Chondrocyte (in vitro differentiated cells): ENCODE results near the gene TSEN15. TPM values are rescaled to one million over a fixed set of nuclear protein-coding genes. Genes with fewer than 3 reads are reported as not detected.

Experiments
- DNase-seq: peaks from one replicate; pipeline ENCODE4 v3.0.0; 2021; ENCODE audit warnings: mixed read lengths, low spot score
- H3K27ac Mint-ChIP-seq: one replicate; pipeline ENCODE4 v1.8.0; 2021; ENCODE audit warnings: mild to moderate bottlenecking, moderate library complexity, mixed read lengths; ENCODE audit not compliant: unreplicated experiment
- H3K27me3 Mint-ChIP-seq: 2 replicates; pipeline ENCODE4 v1.8.0; 2021; ENCODE audit warnings: low read depth, mixed read lengths
- H3K36me3 Mint-ChIP-seq: 2 replicates; pipeline ENCODE4 v1.8.0; 2021; ENCODE audit warnings: low read depth, mixed read lengths
- H3K4me1 Mint-ChIP-seq: 2 replicates; pipeline ENCODE4 v1.8.0; 2021; ENCODE audit warnings: low read depth, mild to moderate bottlenecking, mixed read lengths
- H3K4me3 Mint-ChIP-seq: one replicate; pipeline ENCODE4 v1.8.0; 2021; ENCODE audit warnings: mild to moderate bottlenecking, moderate library complexity, mixed read lengths; ENCODE audit not compliant: unreplicated experiment
- H3K9me3 Mint-ChIP-seq: 2 replicates; pipeline ENCODE4 v1.8.0; 2021; ENCODE audit warnings: low read depth, mixed read lengths
- CTCF ChIP-seq: fragments of 200-600 bp; sonication (generic); IDR thresholded peaks from 2 replicates; pipeline ENCODE4 v1.5.0; 2021; ENCODE audit warnings: antibody characterized with exemption, mild to moderate bottlenecking, moderate library complexity
- total RNA-seq: library from RNA; stranded (reverse); gene quantifications from 3 replicates; pipeline ENCODE4 v1.2.1, GENCODE V29; 2021

The TSEN15 gene
- total RNA-seq, 1 donor from 2014 or later = 40.6 TPM

GRCh38 chr1:184033711-184034167 lies 17.8 kb upstream of the TSEN15 start:
- Mint-ChIP-seq H3K4me3 (no peak overlapping the region), H3K36me3 (no peaks in the 10 kb centered on the region), H3K4me1 (peaks cover 13% of the 10 kb centered on the region), H3K9me3 (no peaks in the 10 kb centered on the region), H3K27me3 (no peaks in the 10 kb centered on the region), H3K27ac (no peak overlapping the region)
- no peak for TF ChIP-seq CTCF
- no peak for DNase-seq

- no peaks in the 10 kb centered on the region for H3K27me3 Mint-ChIP-seq
- H3K9me3 Mint-ChIP-seq = no peaks in the 10 kb centered on the region
- H3K4me3 Mint-ChIP-seq = no peak overlapping the region
- no peak overlapping the region for H3K27ac Mint-ChIP-seq
- no peak for DNase-seq
- no peak for TF ChIP-seq CTCF
- no peaks in the 10 kb centered on the region for H3K36me3 Mint-ChIP-seq
- H3K4me1 Mint-ChIP-seq = peaks cover 13% of the 10 kb centered on the region
These were observed 16.7 kb upstream of the TSEN15 start for GRCh38 chr1:184034761-184035379.

GRCh38 chr1:184035719-184036516 lies 15.6 kb upstream of the TSEN15 start:
- Mint-ChIP-seq H3K4me1 (peaks cover 13% of the 10 kb centered on the region), H3K27me3 (no peaks in the 10 kb centered on the region), H3K4me3 (peak overlapping the region; percentile 80), H3K36me3 (no peaks in the 10 kb centered on the region), H3K27ac (no peak overlapping the region), H3K9me3 (no peaks in the 10 kb centered on the region)
- TF ChIP-seq CTCF = no peak
- no peak for DNase-seq

GRCh38 chr1:184036517-184036949 lies 15.0 kb upstream of the TSEN15 start:
- no peak for TF ChIP-seq CTCF
- Mint-ChIP-seq H3K4me1 (peaks cover 13% of the 10 kb centered on the region), H3K27ac (peak overlapping the region; percentile 34), H3K36me3 (no peaks in the 10 kb centered on the region), H3K4me3 (peak overlapping the region; percentile 80), H3K27me3 (no peaks in the 10 kb centered on the region), H3K9me3 (no peaks in the 10 kb centered on the region)
- DNase-seq = no peak

- peak overlapping the region; percentile 46 for H3K27ac Mint-ChIP-seq
- DNase-seq = no peak
- TF ChIP-seq CTCF = no peak
- no peaks in the 10 kb centered on the region for H3K36me3 Mint-ChIP-seq
- H3K27me3 Mint-ChIP-seq = no peaks in the 10 kb centered on the region
- H3K9me3 Mint-ChIP-seq = no peaks in the 10 kb centered on the region
- H3K4me1 Mint-ChIP-seq = peaks cover 13% of the 10 kb centered on the region
- peak overlapping the region; percentile 69 for H3K4me3 Mint-ChIP-seq
These were observed 13.5 kb upstream of the TSEN15 start for GRCh38 chr1:184037849-184038591.
